Measurements from ENCODE around the gene KERA.

GRCh38 chr12:91004872-91005271 is 53.0 kb downstream of the KERA start, which contains the start of gene EPYC:
- TF ChIP-seq POLR2AphosphoS5 (IDR thresholded peaks at IDR 0.05; ENCODE audit: low read depth): no peak
- TF ChIP-seq CTCF (conservative IDR thresholded peaks at IDR 0.05; ENCODE audit: low read depth in 2 of 2): no peak
- TF ChIP-seq CREB1 (CRISPR knock-in tag; IDR thresholded peaks at IDR 0.05; ENCODE audit: low read depth): no peak
